Measurements from ENCODE around the gene USP51.
"Not testable (repeated sequence)": the region's sequence is repeated elsewhere in the genome, so short reads cannot be mapped to it uniquely, and the experiment has no call there.

DNA sequence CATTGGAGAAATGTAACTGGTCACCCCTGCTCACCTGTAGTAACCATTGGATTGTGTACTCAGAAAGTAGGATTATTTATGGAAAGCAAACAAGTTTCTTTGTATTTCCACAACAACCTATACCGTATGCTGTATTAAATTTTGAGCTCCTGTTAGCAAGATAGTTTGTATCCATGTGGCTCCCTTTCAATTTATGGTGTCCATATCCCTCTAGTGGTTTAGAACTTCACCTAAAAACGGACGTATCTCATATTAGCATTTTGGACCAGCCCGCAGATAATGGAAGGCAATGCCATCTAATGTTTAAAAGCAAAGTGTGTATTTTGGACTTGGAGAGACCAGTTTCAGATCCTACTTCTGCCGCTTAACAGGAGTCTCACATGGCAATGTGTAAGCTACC, 17.4 kb upstream of the USP51 start:
- TF ChIP-seq CTCF, POLR2AphosphoS5, EP300, POLR2A (IDR thresholded peaks at IDR 0.05): not testable (repeated sequence)
